HG03039 (cell line): ENCODE results near the gene SVIL.
"Not testable (repeated sequence)": the region's sequence is repeated elsewhere in the genome, so short reads cannot be mapped to it uniquely, and the experiment has no call there.

ENCODE experiments used
- ATAC-seq: cut with Tn5 transposase; IDR thresholded peaks from one replicate; pipeline ENCODE4 v1.9.1; 2021; ENCODE audit warnings: mild to moderate bottlenecking, moderate library complexity; ENCODE audit not compliant: unreplicated experiment

Gene SVIL

DNA sequence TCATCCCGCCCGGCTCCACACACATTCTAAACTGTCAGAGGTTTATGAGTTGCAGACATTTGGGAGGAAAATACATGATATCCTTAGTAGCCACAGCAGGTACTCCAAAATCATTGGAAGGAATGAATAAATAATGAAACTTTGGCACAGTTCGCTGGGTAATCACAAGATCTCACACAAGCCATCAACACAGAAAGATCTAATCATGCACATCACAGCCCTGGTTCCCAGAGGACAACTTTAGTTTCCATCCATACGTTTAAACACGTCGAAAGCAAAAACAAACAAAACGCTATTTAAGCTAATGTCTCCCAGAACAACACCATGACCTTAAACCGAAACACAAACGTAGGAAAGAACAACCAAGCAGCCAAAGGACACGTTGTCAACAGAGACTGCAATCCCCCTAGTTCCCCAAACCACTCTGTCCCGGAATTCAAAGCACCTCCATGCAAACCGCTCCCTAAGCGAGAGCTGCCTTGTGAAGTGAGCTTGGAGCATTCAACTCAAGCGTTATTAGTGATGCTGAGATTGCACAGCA is 12.3 kb downstream of the SVIL start:
- ATAC-seq, result no peak

DNA sequence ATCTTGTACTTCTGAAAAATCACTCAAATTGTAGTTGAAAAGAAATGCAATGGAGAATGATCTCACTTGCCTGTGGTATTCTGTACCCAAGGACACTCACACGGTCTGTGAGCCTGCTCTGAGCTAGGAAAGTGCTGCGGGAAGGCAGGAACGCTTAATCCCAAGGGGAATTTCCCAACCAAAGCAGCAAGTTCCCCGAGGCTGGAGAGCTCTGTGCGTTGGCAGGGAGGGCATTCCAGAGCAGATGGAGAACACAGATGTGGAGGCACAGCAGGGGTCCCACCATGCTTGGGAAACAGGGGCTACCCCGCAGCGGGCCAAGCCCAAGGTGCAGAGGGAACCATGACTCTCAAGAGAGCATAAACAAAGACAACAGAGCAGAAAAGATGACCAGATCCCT is 13.6 kb downstream of the SVIL start:
- ATAC-seq, result no peak

DNA sequence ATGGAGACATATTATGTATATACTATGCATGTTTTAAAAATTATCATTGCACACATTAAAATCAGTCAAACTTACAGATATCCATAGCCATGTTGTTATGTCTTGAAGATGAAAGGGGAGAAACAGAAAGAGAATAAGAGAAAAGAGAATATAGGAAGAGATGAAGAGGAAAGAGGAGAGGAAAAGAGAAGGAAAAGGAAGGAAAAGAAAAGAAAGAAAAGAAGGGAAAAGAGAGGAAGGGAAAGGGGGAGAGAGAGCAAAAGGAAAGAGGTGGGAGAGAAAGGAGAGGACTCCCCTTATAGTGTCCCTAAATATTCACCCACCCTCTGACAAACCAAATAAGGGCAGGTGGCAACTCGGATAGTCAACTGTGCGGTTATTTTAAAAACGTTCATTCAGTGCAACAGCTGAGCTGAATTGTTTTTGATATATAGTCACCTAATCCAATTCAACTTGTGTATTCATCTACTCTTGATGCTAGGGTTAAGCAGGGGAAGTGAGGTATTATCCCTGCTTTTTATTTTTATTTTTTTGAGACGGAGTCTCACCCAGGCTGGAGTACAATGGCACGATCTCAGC is 14.6 kb downstream of the SVIL start:
- no peak for ATAC-seq

DNA sequence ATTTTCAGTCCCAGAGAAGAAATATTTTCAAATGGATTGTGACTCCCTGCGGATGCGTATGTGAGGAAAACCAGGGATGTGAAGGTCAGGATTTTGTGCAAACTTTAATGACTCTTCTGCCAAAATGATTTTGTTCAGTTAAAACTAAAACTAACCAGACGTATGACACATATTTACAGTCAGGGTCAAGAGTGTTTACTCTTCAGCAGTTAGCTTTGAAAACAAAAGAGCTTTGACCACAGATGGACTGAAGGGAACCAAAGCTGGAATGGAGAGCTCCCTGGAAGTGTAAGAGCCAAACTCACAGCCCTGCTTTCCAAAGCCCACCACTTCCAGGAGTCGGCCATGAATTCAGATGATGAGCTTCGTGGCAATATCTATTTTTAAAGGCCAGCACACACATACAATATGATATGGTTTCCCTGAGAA is 15.5 kb downstream of the SVIL start:
- ATAC-seq, result no peak

DNA sequence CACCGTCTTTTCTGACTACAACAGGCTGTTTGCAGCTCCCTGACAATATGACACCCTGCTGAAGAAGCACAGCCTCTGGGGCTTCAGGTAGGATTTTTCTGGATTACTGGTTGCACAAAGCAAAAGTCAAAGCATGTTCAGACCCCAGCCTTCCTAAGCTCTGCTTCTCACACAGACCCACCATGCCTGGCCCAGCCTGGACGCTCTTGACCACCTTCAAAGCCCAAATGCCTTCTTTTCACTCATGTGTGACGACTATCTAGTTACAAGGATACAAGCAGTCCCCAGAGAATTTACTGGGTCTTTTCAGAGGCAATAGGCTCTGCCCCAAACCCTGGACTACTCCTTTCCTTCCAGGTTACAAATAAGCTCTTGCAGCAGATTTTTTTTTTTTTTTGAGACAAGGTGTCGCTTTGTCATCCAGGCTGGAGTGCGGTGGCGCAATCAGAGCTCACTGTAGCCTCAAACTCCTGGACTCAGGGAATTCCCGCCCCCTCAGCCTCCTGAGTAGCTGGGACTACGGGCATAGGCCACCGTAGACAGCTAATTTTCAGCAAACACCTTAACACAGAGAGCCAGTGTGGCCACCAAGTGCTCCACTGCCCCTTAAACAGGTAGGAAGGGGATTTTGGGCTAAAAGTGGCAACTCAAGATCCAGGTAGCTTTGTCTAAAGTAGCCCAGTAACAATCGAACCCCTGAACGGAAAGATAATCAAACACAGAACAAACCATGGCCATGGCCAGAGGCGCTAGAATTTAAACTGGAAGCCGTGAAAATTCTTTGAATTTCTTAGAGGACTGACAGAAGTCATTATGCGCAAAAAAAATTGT is 16.2 kb downstream of the SVIL start:
- ATAC-seq, result no peak

DNA sequence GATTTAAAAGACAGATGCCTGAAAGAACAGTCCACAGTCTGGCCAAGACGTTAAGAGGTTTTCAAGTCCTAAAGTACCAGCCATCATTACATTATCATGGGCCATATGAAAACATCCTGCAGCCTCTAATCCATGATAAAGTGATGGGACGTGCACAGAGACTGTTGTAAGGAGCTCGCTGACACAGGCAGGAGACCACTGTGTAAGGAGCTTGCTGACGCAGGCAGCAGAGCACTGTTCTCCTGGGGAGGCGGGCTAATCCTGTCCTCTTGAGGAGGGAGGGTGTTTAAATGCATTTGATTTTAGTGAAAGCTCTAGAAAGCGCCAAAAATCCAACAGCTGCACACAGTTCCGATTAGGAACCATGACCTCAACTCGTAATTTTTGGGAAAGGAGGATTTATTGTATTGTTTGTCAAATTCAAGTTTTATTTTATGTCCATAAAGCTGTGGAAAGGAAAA is 16.9 kb downstream of the SVIL start:
- ATAC-seq, result no peak

DNA sequence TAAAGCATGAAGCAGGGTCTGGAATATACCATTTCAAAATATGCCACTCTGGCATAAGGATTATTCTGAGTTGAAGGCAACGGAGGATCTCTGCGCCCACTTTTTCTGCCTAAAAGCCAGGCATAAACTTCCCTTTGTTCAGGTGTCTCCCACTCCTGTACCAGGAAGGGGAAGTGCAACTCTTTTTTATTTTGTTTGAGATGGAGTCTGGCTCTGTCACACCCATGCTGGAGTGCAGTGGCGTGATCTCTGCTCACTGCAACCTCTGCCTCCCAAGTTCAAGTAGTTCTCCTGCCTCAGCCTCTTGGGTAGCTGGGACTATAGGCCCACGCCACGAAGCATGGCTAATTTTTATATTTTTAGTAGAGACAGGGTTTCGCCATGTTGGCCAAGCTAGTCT is 18.2 kb downstream of the SVIL start:
- no peak for ATAC-seq

DNA sequence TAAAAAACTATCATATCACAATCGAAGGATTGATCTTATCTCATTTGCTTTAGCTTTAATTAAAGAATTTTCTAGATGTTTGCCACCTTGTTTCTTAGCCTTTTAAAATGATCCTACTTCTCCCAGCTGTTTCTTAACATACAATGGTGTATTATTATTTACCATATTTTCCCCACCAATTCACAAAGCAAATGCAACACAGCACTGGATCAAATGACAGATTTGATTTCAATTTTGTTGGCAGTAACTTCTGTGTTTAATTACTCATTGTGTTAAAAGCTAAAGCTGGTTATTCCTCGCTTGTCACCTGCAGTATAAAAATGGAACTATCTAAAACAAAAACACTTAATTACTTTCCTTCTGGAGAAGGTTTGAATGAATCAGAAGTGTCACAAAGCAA is 19.6 kb downstream of the SVIL start:
- ATAC-seq, result no peak

DNA sequence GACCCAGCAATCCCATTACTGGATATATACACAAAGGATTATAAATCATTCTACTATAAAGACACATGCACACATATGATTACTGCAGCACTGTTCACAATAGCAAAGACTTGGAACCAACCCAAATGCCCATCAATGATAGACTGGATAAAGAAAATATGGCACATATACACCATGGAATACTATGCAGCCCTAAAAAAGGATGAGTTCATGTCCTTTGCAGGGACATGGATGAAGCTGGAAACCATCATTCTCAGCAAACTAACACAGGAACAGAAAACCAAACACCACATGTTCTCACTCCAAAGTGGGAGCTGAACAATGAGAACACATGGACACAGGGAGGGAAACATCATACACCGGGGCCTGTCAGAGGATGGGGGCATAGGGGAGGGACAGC is 20.5 kb downstream of the SVIL start:
- ATAC-seq, result not testable (repeated sequence)

DNA sequence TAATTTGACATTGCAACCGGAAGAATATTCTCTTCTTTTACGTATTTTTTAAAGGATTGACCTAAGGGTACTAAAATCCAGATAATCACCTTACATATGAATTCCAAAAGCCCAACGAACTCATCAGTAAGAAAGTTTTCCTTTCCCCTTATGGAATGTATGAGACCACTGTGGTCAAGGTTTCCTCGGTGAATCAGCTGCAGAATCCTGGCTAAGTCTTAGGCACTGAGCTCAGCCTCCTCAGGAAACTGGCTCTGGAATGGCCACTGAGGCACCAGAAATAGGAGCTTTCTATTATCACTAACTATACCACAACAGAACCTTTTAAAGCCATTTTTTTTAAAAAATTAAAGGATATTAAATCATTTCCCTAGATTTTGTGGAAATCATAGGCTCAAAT is 21.0 kb downstream of the SVIL start:
- ATAC-seq, result no peak

DNA sequence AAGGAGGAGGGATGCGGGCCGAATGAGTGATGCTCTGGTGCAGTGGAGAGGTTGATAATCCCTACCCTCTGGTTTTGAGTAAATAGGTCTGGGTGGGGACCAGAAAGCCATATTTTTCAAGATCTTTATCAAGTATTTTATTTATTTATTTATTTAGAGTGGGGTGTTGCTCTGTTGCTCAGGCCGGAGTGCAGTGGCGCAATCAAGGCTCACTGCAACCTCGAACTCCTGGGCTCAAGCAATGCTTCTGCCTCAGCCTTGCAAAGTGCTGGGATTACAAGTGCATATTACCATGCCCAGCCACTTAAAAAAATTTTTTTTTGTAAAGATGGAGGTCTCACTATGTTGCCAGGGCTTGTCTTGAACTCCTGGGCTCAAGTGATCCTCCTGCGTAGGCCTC is 21.6 kb downstream of the SVIL start:
- no peak for ATAC-seq

DNA sequence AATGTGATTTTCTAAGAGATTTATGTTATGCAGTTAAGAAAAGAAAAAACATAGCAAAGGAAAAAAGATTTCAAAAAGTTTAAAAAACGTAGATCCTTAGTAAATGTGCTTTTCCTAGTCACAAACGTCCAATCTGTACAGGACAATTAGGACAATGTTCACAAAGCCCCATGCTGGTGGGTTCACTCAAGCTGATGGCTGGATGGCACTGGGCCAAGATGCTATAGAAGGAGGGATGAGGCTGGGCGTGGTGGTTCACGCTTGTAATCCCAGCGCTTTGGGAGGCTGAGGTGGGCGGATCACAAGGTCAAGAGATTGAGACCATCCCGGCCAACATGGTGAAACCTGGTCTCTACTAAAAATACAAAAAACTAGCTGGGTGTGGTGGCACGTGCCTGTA is 22.1 kb downstream of the SVIL start:
- ATAC-seq, result no peak

DNA sequence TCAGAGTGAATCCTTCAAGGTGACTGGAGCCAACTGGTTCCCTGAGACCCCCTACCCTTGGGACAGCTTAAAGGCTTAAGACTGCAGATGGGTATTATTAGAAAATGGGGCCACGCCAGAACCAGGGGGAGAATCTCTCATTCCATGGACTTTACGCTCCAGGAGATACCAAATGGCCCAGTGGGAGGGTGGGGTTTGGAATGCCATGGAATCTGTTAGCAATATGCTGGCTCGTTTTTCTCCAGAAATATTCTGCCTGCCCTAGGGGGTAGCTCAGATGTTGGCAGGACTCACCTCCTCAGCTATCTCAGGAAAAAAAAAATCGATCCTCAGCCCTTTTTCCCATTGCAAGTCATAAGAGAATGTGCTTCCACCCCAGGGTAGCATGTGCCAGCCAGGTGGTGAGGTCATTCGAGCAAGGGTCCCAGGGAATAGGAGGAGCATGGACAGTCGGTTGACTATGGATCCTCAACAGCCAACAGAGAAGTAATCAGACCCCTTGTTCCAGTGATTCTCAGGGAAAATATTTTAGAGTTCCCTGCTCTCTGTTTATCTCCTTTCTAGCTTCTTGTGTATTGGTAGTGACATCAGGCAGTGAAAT is 22.9 kb downstream of the SVIL start:
- ATAC-seq, result no peak

DNA sequence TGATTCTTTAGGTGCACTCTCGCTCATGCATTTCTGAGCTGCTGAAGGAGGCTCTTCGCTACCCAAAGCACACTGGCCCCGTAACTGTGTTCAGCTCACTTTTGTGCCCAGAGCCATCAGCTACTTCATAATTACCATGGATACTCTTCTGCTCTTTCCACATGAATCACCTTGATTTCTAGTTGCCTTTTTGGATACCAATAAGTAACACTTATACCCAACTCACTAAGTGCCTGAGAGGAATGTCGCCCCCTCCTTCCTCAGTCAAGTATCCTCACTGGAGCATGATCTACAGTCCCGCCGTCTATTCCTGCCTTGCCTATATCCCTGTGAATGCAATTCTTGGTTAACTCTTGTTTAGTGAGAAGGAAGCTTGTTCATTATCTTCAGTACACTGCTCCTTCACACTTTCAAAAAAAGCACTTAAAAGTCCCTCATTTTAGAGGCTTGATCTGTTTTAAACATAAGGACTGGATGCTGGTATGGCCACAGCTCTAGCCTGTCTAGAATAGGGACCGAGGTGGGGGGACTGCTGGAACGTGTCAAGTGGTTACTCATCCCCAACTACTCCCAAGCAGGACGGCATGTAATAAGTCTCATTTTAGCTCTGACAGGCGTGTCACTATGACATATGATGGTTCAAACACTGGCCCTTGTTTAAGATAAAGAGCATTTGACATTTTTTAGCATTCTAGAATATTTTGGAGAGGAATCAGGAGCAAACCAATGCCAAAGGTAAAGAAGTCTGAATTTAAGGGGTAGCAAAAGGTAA is 23.7 kb downstream of the SVIL start:
- no peak for ATAC-seq

DNA sequence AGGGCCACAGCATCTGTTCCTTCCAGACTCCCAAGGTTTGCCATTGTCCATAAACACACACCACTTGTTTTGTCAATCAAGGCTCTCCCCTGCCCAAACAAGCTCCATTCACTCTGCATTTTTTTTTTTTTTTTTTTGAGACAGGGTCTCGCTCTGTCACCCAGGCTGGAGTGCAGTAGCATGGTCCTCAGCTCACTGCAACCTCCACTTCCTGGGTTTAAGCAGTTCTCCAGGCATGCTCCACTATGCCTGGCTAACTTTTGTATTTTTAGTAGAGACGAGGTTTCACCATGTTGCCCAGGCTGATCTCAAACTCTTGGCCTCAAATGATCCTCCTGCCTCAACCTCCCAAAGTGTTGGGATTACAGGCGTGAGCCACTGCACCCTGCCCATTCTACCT is 24.4 kb downstream of the SVIL start:
- not testable (repeated sequence) for ATAC-seq

DNA sequence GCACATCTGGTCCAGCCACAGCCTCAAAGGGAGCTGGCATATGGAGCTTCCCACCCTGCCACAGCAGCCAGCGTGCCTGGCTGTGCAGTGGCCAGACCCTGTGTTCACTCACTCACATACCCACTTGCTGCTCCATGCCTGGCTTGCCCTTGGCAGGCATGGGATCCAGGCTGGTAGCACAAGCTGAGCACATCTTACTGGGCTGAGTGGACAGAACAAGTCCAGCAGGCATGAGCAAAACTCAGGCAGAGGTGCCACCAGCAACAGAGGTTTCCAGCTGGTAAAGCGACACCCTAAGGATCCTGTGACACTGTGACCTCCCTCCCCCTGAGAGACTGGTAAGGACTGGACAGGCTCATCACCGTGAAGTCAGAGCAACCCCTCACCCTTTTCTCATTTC is 25.1 kb downstream of the SVIL start:
- no peak for ATAC-seq

DNA sequence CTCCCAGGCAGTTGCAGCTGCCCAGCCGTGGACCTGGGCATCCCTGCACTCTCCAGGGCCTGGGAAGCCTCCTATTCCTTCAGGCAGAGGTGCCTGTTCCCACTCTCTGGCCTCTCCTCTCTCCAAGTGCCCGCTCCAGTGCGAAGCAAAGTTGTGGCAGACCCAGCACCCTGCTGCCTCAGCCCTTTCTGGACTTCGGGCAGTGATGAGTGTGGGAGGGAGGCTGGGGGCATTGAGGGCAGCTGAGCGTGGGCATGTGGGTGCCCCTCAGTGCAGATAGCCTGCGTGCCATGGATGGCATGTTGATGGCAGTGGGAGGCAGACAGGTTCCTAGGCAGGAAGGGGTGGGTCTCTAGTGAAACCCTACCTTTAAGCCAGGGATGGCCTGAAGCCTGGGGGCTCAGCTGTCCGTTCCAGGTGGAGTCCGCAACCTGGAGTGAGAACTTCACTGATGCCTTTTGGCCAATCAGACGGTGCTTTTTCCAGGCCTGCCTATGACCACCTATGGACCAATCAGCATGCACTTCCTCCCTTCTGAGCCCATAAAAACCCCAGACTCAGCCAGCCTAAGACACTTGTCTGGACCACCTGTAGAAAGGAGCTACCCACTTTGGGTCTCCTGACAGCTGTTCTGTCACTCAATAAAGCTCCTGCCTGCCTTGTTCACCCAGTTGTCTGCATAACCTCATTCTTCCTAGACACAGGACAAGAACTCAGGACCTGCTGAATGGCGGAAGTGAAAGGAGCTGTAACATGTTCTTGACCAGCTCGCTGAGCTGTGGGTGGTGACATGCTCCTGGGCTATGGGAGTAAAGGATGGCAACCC is 26.1 kb downstream of the SVIL start:
- ATAC-seq, result no peak

DNA sequence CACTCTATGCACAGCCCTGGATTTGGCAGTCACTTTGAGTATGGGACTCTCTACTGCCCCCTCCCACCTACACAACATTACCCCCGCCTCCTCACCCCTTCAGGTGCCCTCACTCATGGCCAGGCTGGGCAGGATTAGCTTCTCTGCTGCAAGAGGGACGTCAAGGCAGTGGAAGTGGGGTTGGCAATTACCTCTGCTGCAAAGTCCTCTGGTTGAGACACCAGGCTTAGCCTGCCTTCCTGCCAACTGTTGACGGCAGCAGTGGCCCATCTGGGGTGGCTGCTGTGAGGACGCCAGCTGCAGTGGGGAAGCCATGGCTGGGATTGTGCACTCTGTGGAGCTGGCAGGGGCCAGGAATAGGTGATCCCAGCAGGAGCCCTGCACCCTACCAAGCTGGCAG is 26.7 kb downstream of the SVIL start:
- ATAC-seq, result no peak

DNA sequence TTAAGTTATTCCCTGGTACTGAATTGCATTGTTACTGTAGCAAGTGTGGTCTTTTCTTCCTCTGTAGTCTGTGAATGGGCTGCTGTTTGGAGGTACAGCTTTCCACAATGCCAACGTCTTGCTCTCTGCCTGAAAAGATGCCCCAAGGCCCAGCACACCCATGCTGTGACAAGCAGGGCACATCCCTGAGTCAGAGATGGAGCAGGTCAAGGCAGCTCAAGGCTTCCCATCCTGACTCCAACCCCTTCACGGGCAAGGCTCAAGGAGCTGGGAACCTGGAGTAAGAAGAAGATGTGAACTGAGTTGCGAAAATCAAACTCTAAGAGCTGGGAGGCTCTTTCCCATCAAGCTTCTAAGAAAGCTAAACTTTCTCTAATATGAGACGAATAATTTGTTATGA is 27.2 kb downstream of the SVIL start:
- ATAC-seq, result no peak

DNA sequence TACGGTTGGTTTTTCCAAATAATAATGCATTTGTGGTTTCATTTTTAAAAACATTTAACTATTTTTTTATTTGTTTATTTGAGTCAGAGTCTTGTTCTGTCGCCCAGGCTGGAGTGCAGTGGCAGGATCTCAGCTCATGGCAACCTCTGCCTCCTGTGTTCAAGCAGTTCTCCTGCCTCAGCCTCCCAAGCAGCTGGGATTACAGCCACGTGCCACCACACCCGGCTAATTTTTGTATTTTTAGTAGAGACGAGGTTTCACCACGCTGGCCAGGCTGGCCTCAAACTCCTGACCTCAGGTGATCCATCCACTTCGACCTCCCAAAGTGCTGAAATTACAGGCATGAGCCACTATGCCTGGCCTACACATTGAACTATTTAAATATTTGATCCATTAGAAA is 28.1 kb downstream of the SVIL start:
- ATAC-seq, result not testable (repeated sequence)
